PC-9 (cell line): ENCODE measurements around the gene MRPL55.

Experiments used
- EZH2 ChIP-seq: fragments of 200-600 bp; sonication (generic); IDR thresholded peaks from 2 replicates; pipeline ENCODE4 v1.8.0; 2017; ENCODE audit warnings: antibody characterized with exemption, low read depth
- TF ChIP-seq, protein P1 (sequence below): fragments of 200-600 bp; sonication (generic); conservative IDR thresholded peaks from 2 replicates; pipeline ENCODE4 v1.6.1; 2017; ENCODE audit warnings: mixed run types, antibody characterized with exemption, mild to moderate bottlenecking, moderate library complexity

- TF ChIP-seq, protein P1, sequence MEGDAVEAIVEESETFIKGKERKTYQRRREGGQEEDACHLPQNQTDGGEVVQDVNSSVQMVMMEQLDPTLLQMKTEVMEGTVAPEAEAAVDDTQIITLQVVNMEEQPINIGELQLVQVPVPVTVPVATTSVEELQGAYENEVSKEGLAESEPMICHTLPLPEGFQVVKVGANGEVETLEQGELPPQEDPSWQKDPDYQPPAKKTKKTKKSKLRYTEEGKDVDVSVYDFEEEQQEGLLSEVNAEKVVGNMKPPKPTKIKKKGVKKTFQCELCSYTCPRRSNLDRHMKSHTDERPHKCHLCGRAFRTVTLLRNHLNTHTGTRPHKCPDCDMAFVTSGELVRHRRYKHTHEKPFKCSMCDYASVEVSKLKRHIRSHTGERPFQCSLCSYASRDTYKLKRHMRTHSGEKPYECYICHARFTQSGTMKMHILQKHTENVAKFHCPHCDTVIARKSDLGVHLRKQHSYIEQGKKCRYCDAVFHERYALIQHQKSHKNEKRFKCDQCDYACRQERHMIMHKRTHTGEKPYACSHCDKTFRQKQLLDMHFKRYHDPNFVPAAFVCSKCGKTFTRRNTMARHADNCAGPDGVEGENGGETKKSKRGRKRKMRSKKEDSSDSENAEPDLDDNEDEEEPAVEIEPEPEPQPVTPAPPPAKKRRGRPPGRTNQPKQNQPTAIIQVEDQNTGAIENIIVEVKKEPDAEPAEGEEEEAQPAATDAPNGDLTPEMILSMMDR, result no peak
- TF ChIP-seq EZH2, result no peak
Observed at GRCh38 chr1:228063251-228064191, 45.6 kb downstream of the MRPL55 start.
